Astrocyte (in vitro differentiated cells and primary cell): ENCODE results near the gene PTPMT1. TPM values are rescaled to one million over a fixed set of nuclear protein-coding genes. Genes with fewer than 3 reads are reported as not detected.

Experiments used
- DNase-seq: peaks from one replicate; pipeline ENCODE4 v3.0.0-alpha.2; 2010; ENCODE audit warnings: low read depth
- FAIRE-seq: peaks from 2 replicates; lab custom pipeline; 2011; peaks lifted over from hg19 to GRCh38; lab: Jason Lieb, UNC
- H2AFZ ChIP-seq: 2 replicates; pipeline ENCODE4 v1.6.0; 2012; ENCODE audit warnings: low read depth, low read length, inconsistent platforms
- H3K27ac ChIP-seq: 2 replicates; pipeline ENCODE4 v1.5.1; 2011; ENCODE audit warnings: low read depth, low read length, inconsistent platforms
- H3K27me3 ChIP-seq: 2 replicates; pipeline ENCODE4 v1.6.0; 2011; ENCODE audit warnings: low read length, inconsistent platforms; ENCODE audit not compliant: insufficient read depth
- H3K36me3 ChIP-seq: 2 replicates; pipeline ENCODE4 v1.5.1; 2011; ENCODE audit warnings: low read length, inconsistent platforms; ENCODE audit not compliant: insufficient read depth
- H3K4me1 ChIP-seq: 2 replicates; pipeline ENCODE4 v1.5.1; 2011; ENCODE audit warnings: low read length, inconsistent platforms; ENCODE audit not compliant: insufficient read depth
- H3K4me2 ChIP-seq: 2 replicates; pipeline ENCODE4 v1.6.0; 2012; ENCODE audit warnings: low read length, inconsistent platforms
- H3K4me3 ChIP-seq: 2 replicates; pipeline ENCODE4 v1.5.1; 2011; ENCODE audit warnings: low read depth, mild to moderate bottlenecking, low read length, inconsistent platforms; ENCODE audit not compliant: insufficient read depth
- H3K79me2 ChIP-seq: 2 replicates; pipeline ENCODE4 v1.6.0; 2012; ENCODE audit warnings: mild to moderate bottlenecking, low read length, inconsistent platforms; ENCODE audit not compliant: insufficient read depth
- H3K9ac ChIP-seq: 2 replicates; pipeline ENCODE4 v1.6.0; 2012; ENCODE audit warnings: mild to moderate bottlenecking, low read length, inconsistent platforms
- H3K9me3 ChIP-seq: 2 replicates; pipeline ENCODE4 v1.5.1; 2012; ENCODE audit warnings: low read depth, mild to moderate bottlenecking, low read length, inconsistent platforms; ENCODE audit not compliant: insufficient read depth
- H4K20me1 ChIP-seq: 2 replicates; pipeline ENCODE4 v1.6.0; 2012; ENCODE audit warnings: low read length, inconsistent platforms; ENCODE audit not compliant: insufficient read depth
- H3K27ac Mint-ChIP-seq: one replicate; pipeline ENCODE4 v1.8.0; 2021; ENCODE audit warnings: mild to moderate bottlenecking, mixed read lengths; ENCODE audit not compliant: unreplicated experiment
- H3K27me3 Mint-ChIP-seq: one replicate; pipeline ENCODE4 v1.8.0; 2021; ENCODE audit warnings: low read depth, mixed read lengths; ENCODE audit not compliant: unreplicated experiment
- H3K36me3 Mint-ChIP-seq: one replicate; pipeline ENCODE4 v1.8.0; 2021; ENCODE audit warnings: low read depth, mixed read lengths; ENCODE audit not compliant: unreplicated experiment
- H3K4me1 Mint-ChIP-seq: one replicate; pipeline ENCODE4 v1.8.0; 2021; ENCODE audit warnings: low read depth, mixed read lengths; ENCODE audit not compliant: unreplicated experiment
- H3K4me3 Mint-ChIP-seq: one replicate; pipeline ENCODE4 v1.8.0; 2021; ENCODE audit warnings: mild to moderate bottlenecking, moderate library complexity, mixed read lengths; ENCODE audit not compliant: unreplicated experiment
- H3K9me3 Mint-ChIP-seq: one replicate; pipeline ENCODE4 v1.8.0; 2021; ENCODE audit warnings: mild to moderate bottlenecking, mixed read lengths; ENCODE audit not compliant: unreplicated experiment
- EZH2 ChIP-seq: IDR thresholded peaks from 2 replicates; pipeline ENCODE4 v1.6.1; 2012; ENCODE audit warnings: mild to moderate bottlenecking, low read length, inconsistent platforms; ENCODE audit not compliant: insufficient read depth
- total RNA-seq: library from RNA; stranded (reverse); gene quantifications from 2 replicates; pipeline ENCODE4 v1.2.1, GENCODE V29; 2021
- TF ChIP-seq, protein P1 (sequence below): IDR thresholded peaks from 2 replicates; pipeline ENCODE4 v1.5.1; 2011; ENCODE audit warnings: low read depth, mild to moderate bottlenecking, inconsistent platforms, low read length, moderate library complexity; ENCODE audit not compliant: insufficient read depth

Gene PTPMT1
- total RNA-seq, 1 donor from 2014 or later: 32.4 TPM

DNA sequence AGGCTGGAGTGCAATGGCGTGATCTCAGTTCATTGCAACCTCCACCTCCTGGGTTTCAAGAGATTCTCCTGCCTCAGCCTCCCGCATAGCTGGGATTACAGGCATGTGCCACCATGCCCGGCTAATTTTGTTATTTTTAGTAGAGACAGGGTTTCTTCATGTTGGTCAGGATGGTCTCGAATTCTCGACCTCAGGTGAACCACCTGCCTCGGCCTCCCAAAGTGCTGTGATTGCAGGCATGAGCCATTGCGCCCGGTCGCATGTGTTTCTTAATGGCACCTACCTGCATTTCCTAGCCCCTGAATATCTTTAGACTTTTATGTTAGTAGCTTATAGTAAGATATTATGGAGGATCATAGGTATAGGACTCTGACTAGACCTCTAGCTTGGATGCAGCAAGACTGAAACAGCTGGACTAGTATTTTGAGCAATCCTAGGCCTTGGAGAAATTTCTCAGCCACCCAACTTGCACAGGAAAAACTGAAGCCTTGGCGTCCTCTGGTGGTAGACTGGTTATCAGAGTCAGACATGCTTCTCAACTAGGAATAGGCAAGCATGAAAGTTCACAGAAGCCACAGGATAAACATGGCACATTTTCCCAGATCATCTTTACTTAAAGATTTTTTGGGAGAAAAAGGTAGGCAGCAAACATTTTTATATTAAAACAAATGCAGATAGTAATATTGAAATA, 51.5 kb downstream of the PTPMT1 start:
- no peaks in the 10 kb centered on the region for H3K79me2 ChIP-seq
- H3K4me1 ChIP-seq: peaks cover 10% of the 10 kb centered on the region
- H3K4me3 ChIP-seq: no peak overlapping the region
- no peaks in the 10 kb centered on the region for H3K36me3 Mint-ChIP-seq
- H2AFZ ChIP-seq: no peak overlapping the region
- H3K27me3 Mint-ChIP-seq: no peaks in the 10 kb centered on the region
- TF ChIP-seq, protein P1, sequence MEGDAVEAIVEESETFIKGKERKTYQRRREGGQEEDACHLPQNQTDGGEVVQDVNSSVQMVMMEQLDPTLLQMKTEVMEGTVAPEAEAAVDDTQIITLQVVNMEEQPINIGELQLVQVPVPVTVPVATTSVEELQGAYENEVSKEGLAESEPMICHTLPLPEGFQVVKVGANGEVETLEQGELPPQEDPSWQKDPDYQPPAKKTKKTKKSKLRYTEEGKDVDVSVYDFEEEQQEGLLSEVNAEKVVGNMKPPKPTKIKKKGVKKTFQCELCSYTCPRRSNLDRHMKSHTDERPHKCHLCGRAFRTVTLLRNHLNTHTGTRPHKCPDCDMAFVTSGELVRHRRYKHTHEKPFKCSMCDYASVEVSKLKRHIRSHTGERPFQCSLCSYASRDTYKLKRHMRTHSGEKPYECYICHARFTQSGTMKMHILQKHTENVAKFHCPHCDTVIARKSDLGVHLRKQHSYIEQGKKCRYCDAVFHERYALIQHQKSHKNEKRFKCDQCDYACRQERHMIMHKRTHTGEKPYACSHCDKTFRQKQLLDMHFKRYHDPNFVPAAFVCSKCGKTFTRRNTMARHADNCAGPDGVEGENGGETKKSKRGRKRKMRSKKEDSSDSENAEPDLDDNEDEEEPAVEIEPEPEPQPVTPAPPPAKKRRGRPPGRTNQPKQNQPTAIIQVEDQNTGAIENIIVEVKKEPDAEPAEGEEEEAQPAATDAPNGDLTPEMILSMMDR: peak; percentile 93
- no peak for TF ChIP-seq EZH2
- H3K36me3 ChIP-seq: peaks cover 19% of the 10 kb centered on the region
- FAIRE-seq: no peak
- peak; percentile 52 for DNase-seq
- H3K27ac Mint-ChIP-seq: no peak overlapping the region
- H4K20me1 ChIP-seq: peaks cover 7% of the 10 kb centered on the region
- H3K9me3 Mint-ChIP-seq: no peaks in the 10 kb centered on the region
- H3K9me3 ChIP-seq: no peaks in the 10 kb centered on the region
- no peaks in the 10 kb centered on the region for H3K27me3 ChIP-seq
- H3K4me1 Mint-ChIP-seq: no peaks in the 10 kb centered on the region
- no peak overlapping the region for H3K4me3 Mint-ChIP-seq
- peak overlapping the region; percentile 15 for H3K9ac ChIP-seq
- H3K4me2 ChIP-seq: peak overlapping the region; percentile 50
- peak overlapping the region; percentile 37 for H3K27ac ChIP-seq

DNA sequence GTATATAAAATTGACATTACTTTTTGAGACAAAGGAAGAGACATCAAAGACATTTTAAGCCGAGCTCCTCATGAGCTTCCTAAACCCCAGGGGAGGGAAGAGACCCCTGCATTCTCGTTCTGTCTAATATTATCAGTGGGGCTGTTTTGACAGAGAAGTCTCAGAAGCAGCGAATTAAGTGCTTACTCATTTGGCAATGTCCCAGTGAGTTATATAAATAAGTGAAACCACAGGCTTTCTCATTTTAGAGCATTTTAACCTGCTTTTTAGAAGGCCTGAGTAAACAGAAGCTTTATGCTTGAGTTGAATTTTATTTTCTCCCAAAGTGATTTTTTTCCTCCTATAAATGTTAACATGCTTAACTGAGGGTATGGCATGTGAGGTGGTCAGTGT, 52.0 kb downstream of the PTPMT1 start:
- H3K79me2 ChIP-seq: no peaks in the 10 kb centered on the region
- DNase-seq: peak; percentile 68
- peak overlapping the region; percentile 37 for H3K27ac ChIP-seq
- no peak for FAIRE-seq
- H3K36me3 ChIP-seq: peaks cover 21% of the 10 kb centered on the region
- H3K9me3 Mint-ChIP-seq: no peaks in the 10 kb centered on the region
- peaks cover 7% of the 10 kb centered on the region for H4K20me1 ChIP-seq
- H3K36me3 Mint-ChIP-seq: no peaks in the 10 kb centered on the region
- no peaks in the 10 kb centered on the region for H3K9me3 ChIP-seq
- H3K4me2 ChIP-seq: peak overlapping the region; percentile 50
- H3K4me3 ChIP-seq: no peak overlapping the region
- no peak for TF ChIP-seq EZH2
- TF ChIP-seq, protein P1: no peak
- H3K27me3 ChIP-seq: no peaks in the 10 kb centered on the region
- no peak overlapping the region for H3K4me3 Mint-ChIP-seq
- peak overlapping the region; percentile 38 for H3K9ac ChIP-seq
- no peaks in the 10 kb centered on the region for H3K27me3 Mint-ChIP-seq
- peaks cover 10% of the 10 kb centered on the region for H3K4me1 ChIP-seq
- H3K27ac Mint-ChIP-seq: peak overlapping the region; percentile 67
- H2AFZ ChIP-seq: no peak overlapping the region
- no peaks in the 10 kb centered on the region for H3K4me1 Mint-ChIP-seq

DNA sequence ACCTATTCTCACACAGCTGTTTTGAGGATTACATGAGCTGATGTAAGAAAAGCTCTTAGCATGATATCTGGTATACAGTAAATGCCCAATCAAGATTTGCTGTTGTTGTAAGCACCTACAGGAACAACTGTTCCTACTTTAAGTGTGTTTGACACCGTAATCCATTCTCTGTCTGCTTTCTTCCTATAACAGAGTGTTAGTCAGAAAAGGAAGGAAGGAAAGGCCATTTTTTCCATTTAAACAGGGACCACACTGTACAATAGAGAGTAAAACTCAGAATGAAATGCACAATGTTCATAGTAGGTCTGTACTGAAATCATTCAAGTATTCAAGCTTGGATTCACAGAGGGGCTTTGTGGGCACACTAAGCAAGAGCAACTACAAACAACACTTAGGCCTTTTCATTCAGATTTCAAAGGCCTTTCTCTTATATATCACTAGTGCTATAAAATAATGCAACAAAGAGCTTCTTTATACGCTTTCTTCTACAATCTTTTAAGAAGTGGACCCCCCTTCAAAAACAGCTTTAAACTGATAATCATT, 55.5 kb downstream of the PTPMT1 start:
- Histone ChIP-seq H3K9ac (no peak overlapping the region), H3K4me3 (no peak overlapping the region), H2AFZ (no peak overlapping the region), H3K4me2 (no peak overlapping the region), H3K27ac (no peak overlapping the region), H3K36me3 (peaks cover 40% of the 10 kb centered on the region), H4K20me1 (peaks cover 7% of the 10 kb centered on the region), H3K4me1 (peaks cover 10% of the 10 kb centered on the region), H3K27me3 (no peaks in the 10 kb centered on the region), H3K79me2 (no peaks in the 10 kb centered on the region), H3K9me3 (no peaks in the 10 kb centered on the region)
- DNase-seq (no peak), FAIRE-seq (no peak)
- Mint-ChIP-seq H3K9me3 (no peaks in the 10 kb centered on the region), H3K36me3 (peaks cover 4% of the 10 kb centered on the region), H3K27me3 (no peaks in the 10 kb centered on the region), H3K4me3 (no peak overlapping the region), H3K27ac (no peak overlapping the region), H3K4me1 (no peaks in the 10 kb centered on the region)
- TF ChIP-seq, protein P1: no peak
- TF ChIP-seq EZH2: no peak
